ENCODE measurements around the gene SIGLEC9.

SIGLEC9 gene

GRCh38 chr19:51158474-51159129 is 33.9 kb downstream of the SIGLEC9 start:
- DNase-seq (ENCODE audit: low read depth), result no peak
- TF ChIP-seq CTCF (IDR thresholded peaks at IDR 0.05; ENCODE audit: control insufficient read depth, insufficient read depth, low read depth, low read length, missing control alignments), result peak; percentile 63
- H3K4me3 ChIP-seq (ENCODE audit: control insufficient read depth, low read depth, low read length), result no peak overlapping the region

- no peak for DNase-seq (ENCODE audit: low read depth)
- no peak for TF ChIP-seq CTCF (IDR thresholded peaks at IDR 0.05; ENCODE audit: control insufficient read depth, insufficient read depth, low read depth, low read length, missing control alignments)
Observed at GRCh38 chr19:51159656-51160055, 35.0 kb downstream of the SIGLEC9 start.

GRCh38 chr19:51161266-51161665 is 36.6 kb downstream of the SIGLEC9 start:
- DNase-seq (ENCODE audit: low read depth), result no peak
- TF ChIP-seq CTCF (IDR thresholded peaks at IDR 0.05; ENCODE audit: control insufficient read depth, insufficient read depth, low read depth, low read length, missing control alignments), result no peak
- no peak overlapping the region for H3K4me3 ChIP-seq (ENCODE audit: control insufficient read depth, low read depth, low read length)

More at GRCh38 chr19:51159656-51160055, 35.0 kb downstream of the SIGLEC9 start:
- H3K4me3 ChIP-seq (ENCODE audit: control insufficient read depth, low read depth, low read length), result no peak overlapping the region

- no peak overlapping the region for H3K4me3 ChIP-seq (ENCODE audit: control insufficient read depth, low read depth, low read length)
- no peak for DNase-seq (ENCODE audit: low read depth)
- TF ChIP-seq CTCF (IDR thresholded peaks at IDR 0.05; ENCODE audit: control insufficient read depth, insufficient read depth, low read depth, low read length, missing control alignments), result no peak
Observed at GRCh38 chr19:51161867-51162496, 37.3 kb downstream of the SIGLEC9 start.

GRCh38 chr19:51163257-51163656 is 38.6 kb downstream of the SIGLEC9 start:
- TF ChIP-seq CTCF (IDR thresholded peaks at IDR 0.05; ENCODE audit: control insufficient read depth, insufficient read depth, low read depth, low read length, missing control alignments), result no peak
- no peak overlapping the region for H3K4me3 ChIP-seq (ENCODE audit: control insufficient read depth, low read depth, low read length)
- DNase-seq (ENCODE audit: low read depth), result no peak

GRCh38 chr19:51164215-51164614 is 39.5 kb downstream of the SIGLEC9 start:
- H3K4me3 ChIP-seq (ENCODE audit: control insufficient read depth, low read depth, low read length), result no peak overlapping the region
- no peak for TF ChIP-seq CTCF (IDR thresholded peaks at IDR 0.05; ENCODE audit: control insufficient read depth, insufficient read depth, low read depth, low read length, missing control alignments)
- no peak for DNase-seq (ENCODE audit: low read depth)
